ENCODE measurements around the gene GRIP1. TPM values are rescaled to one million over a fixed set of nuclear protein-coding genes. Genes with fewer than 3 reads are reported as not detected.

GRIP1 gene
- total and polyA plus RNA-seq, 2 of the 4 experiments (the other 2 are of a cell fraction) = under 0.01 to 0.07 TPM

- Histone ChIP-seq H3K9ac (ENCODE audit: low read depth, low read length) (no peak overlapping the region), H2AK9ac (replicated peaks; ENCODE audit: low read depth, low read length, poor library complexity) (no peak overlapping the region), H2BK120ac (ENCODE audit: low read depth, low read length) (no peak overlapping the region), H3K9me1 (ENCODE audit: insufficient read depth, low read length) (no peaks in the 10 kb centered on the region), H3K18ac (ENCODE audit: low read depth, low read length) (no peak overlapping the region), H2AFZ (replicated peaks; ENCODE audit: low read length, poor library complexity) (no peak overlapping the region), H2BK5ac (ENCODE audit: low read depth, low read length, poor library complexity, severe bottlenecking) (no peak overlapping the region), H3K79me1 (ENCODE audit: low read depth in 1 of 2, low read length in 2 of 2) (no peaks in the 10 kb centered on the region), H3K4ac (ENCODE audit: low read depth, low read length) (no peak overlapping the region), H4K20me1 (ENCODE audit: insufficient read depth, low read length) (no peaks in the 10 kb centered on the region), H3K56ac (ENCODE audit: extremely low read depth, insufficient read depth, low read length) (no peak overlapping the region), H4K91ac (ENCODE audit: insufficient read depth, low read depth, low read length) (no peak overlapping the region), H3K4me1 (ENCODE audit: control insufficient read depth, insufficient read depth, low read length) (no peaks in the 10 kb centered on the region), H2BK15ac (ENCODE audit: low read depth, low read length) (no peak overlapping the region), H3K4me3 (ENCODE audit: insufficient read depth, low read depth, low read length) (no peak overlapping the region), H3K4me2 (ENCODE audit: low read depth, low read length) (no peak overlapping the region), H2AK5ac (ENCODE audit: low read depth, low read length) (no peak overlapping the region), H3K23ac (ENCODE audit: low read depth, low read length) (no peak overlapping the region), H3K36me3 (ENCODE audit: control insufficient read depth, insufficient read depth, low read length) (no peaks in the 10 kb centered on the region), H4K5ac (ENCODE audit: low read depth, low read length) (no peak overlapping the region), H3K27me3 (ENCODE audit: control insufficient read depth, insufficient read depth, low read length) (no peaks in the 10 kb centered on the region), H3K9me3 (ENCODE audit: control insufficient read depth, insufficient read depth, low read length) (no peaks in the 10 kb centered on the region), H2BK20ac (ENCODE audit: low read depth, low read length) (no peak overlapping the region), H3K27ac (ENCODE audit: insufficient read depth, low read length) (no peak overlapping the region), H4K8ac (ENCODE audit: low read depth in 2 of 2, low read length in 2 of 2) (no peak overlapping the region), H3K14ac (replicated peaks; ENCODE audit: low read depth, low read length) (no peak overlapping the region)
- ATAC-seq (ENCODE audit: low read depth) (no peak), DNase-seq (no peak)
- dilution Hi-C loops (cut with HindIII; ENCODE audit: low sequenced_read_pairs, unreplicated experiment) = no loop called here
- CTCF ChIA-PET = interaction anchor here (0.6 to 1.0 kb wide), 2 partner anchors 16 to 423 kb away, joined by 4 to 5 read pairs; no protein-coding TSS in a partner anchor
- no CpG with 5 or more reads among the region's 1 CpG for WGBS, 2 experiments (ENCODE audit: extremely low coverage in 2 of 2, insufficient read length in 1 of 2)
- POLR2A ChIA-PET (ENCODE audit: unreplicated experiment) = no interaction called here
- in situ Hi-C loops (cut with MboI; ENCODE audit: low sequenced_read_pairs) = no loop called here
- no TSS peak for BruUV-seq (replicated peaks)
- intact Hi-C loops (cut with micrococcal nuclease) = loop anchor here (5.0 to 10.0 kb wide), 2 partner anchors 267 to 545 kb away; no protein-coding TSS in a partner anchor
- no peak for TF ChIP-seq MXI1 (IDR thresholded peaks at IDR 0.05; ENCODE audit: borderline replicate concordance, low read depth, low read length)
- TF ChIP-seq RFX5 (IDR thresholded peaks at IDR 0.05; ENCODE audit: low read depth, low read length) = no peak
- TF ChIP-seq USF2 (IDR thresholded peaks at IDR 0.05; ENCODE audit: low read depth, low read length) = no peak
- no peak for TF ChIP-seq BHLHE40 (IDR thresholded peaks at IDR 0.05; ENCODE audit: low read depth, low read length)
- no peak for TF ChIP-seq CEBPB (IDR thresholded peaks at IDR 0.05; ENCODE audit: low read depth, low read length)
- no peak for TF ChIP-seq NFE2L2 (IDR thresholded peaks at IDR 0.05; ENCODE audit: low read depth, low read length)
- no peak for TF ChIP-seq ELK1 (IDR thresholded peaks at IDR 0.05; ENCODE audit: borderline replicate concordance, low read depth, low read length)
- no peak for TF ChIP-seq POLR2A (IDR thresholded peaks at IDR 0.05; ENCODE audit: low read depth, low read length)
- no peak for TF ChIP-seq MAZ (IDR thresholded peaks at IDR 0.05; ENCODE audit: borderline replicate concordance, low read depth, low read length)
- no peak for TF ChIP-seq CHD1 (IDR thresholded peaks at IDR 0.05; ENCODE audit: low read depth, low read length)
- no peak for TF ChIP-seq CTCF (conservative IDR thresholded peaks at IDR 0.05; ENCODE audit: low read depth, low read length)
- no peak for TF ChIP-seq MAFK (IDR thresholded peaks at IDR 0.05; ENCODE audit: low read depth, low read length)
- TF ChIP-seq FOS (IDR thresholded peaks at IDR 0.05; ENCODE audit: low read depth, low read length) = no peak
- TF ChIP-seq SMC3 (IDR thresholded peaks at IDR 0.05; ENCODE audit: low read depth, low read length) = no peak
- TF ChIP-seq RCOR1 (IDR thresholded peaks at IDR 0.05; ENCODE audit: insufficient replicate concordance, low read length) = no peak
- no peak for TF ChIP-seq RAD21 (IDR thresholded peaks at IDR 0.05; ENCODE audit: low read length)
Observed at GRCh38 chr12:66692170-66692569, 13.3 kb upstream of the GRIP1 start.
